Adrenal gland (tissue), 5 donors: Measurements from ENCODE around the gene MORN1.

ENCODE experiments used
- POLR2A ChIP-seq, 2 donors: fragments of 450-650 bp; IDR thresholded peaks; one replicate each; pipeline ENCODE4 v1.6.1; 2017; ENCODE audit warnings: antibody characterized with exemption in 2 of 2, mild to moderate bottlenecking in 2 of 2, moderate library complexity in 1 of 2
- TF ChIP-seq, protein P1 (sequence below), 6 experiments: fragments of 450-650 bp in 4 of 6; fragments of 200-600 bp in 2 of 6; sonication (generic) in 1 of 6; IDR thresholded peaks; 1 replicate in 5 of 6; 2 replicates in 1 of 6; pipeline versions ENCODE4 v1.5.1 to v1.8.0; 2016 to 2021; ENCODE audit warnings: antibody characterized with exemption in 6 of 6, mild to moderate bottlenecking in 2 of 6, moderate library complexity in 1 of 6
- donor health status: DM: no; HTN: no; CAD: no.

DNA sequence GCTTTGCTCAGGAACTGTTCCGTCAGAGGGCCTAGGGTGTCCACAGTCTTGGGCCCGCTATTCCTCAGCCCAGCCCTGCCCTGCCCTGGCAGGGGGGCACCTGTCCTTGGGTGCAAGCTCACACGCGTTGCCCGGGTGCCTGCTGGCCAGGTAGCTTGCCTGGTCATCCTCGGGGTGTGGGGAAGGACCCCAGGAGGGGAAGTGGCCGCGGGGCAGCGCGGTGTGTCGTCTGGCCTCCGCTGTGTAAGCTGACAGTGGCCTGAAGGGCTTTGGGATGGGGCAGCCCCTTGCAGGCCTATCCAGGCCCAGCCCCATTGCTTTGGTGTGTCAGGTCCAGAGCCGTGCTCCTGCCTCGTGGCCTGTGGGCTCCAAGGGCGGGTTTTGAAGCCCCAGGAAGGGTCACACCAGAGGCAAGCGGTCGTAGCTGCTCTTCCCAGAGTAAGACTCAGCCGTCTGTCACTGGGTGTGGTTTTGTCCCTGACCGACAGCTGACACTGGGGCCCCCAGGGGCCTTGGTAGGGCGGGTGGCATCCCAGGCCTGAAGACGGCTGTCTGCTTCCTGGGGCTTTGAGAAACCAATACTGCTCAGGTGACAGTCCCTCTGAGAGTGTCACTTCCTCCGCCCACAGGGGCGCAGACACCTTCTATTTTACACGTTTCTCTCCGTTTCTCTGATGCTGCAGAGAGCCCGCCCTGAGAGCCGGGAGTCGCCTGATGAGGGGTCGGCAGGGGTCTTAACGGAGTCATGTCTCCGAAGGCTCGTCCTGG is 91.2 kb downstream of the MORN1 start:
- TF ChIP-seq, protein P1, sequence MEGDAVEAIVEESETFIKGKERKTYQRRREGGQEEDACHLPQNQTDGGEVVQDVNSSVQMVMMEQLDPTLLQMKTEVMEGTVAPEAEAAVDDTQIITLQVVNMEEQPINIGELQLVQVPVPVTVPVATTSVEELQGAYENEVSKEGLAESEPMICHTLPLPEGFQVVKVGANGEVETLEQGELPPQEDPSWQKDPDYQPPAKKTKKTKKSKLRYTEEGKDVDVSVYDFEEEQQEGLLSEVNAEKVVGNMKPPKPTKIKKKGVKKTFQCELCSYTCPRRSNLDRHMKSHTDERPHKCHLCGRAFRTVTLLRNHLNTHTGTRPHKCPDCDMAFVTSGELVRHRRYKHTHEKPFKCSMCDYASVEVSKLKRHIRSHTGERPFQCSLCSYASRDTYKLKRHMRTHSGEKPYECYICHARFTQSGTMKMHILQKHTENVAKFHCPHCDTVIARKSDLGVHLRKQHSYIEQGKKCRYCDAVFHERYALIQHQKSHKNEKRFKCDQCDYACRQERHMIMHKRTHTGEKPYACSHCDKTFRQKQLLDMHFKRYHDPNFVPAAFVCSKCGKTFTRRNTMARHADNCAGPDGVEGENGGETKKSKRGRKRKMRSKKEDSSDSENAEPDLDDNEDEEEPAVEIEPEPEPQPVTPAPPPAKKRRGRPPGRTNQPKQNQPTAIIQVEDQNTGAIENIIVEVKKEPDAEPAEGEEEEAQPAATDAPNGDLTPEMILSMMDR (IDR thresholded peaks at IDR 0.05) = no peak
- no peak for TF ChIP-seq POLR2A (IDR thresholded peaks at IDR 0.05)
